NCI-H128 (cell line): ENCODE results near the gene UNC119.
"Not testable (repeated sequence)": the region's sequence is repeated elsewhere in the genome, so short reads cannot be mapped to it uniquely, and the experiment has no call there.

Experiments
- DNase-seq: peaks from one replicate; lab custom pipeline; 2025; ENCODE audit not compliant: unreplicated experiment; lab: John Stamatoyannopoulos, UW

UNC119 gene

GRCh38 chr17:28523876-28524275, 28.5 kb downstream of the UNC119 start:
- DNase-seq, result no peak

- DNase-seq, result no peak
Measured at GRCh38 chr17:28523186-28523585, 29.2 kb downstream of the UNC119 start.

GRCh38 chr17:28522281-28522680, 30.1 kb downstream of the UNC119 start:
- not testable (repeated sequence) for DNase-seq

- DNase-seq, result no peak
Measured at GRCh38 chr17:28521311-28522085, 30.9 kb downstream of the UNC119 start.

GRCh38 chr17:28520687-28521086, 31.7 kb downstream of the UNC119 start:
- no peak for DNase-seq

- no peak for DNase-seq
Measured at GRCh38 chr17:28519236-28519635, 33.2 kb downstream of the UNC119 start.

GRCh38 chr17:28518578-28518977, 33.8 kb downstream of the UNC119 start:
- DNase-seq, result no peak

- DNase-seq, result no peak
Measured at GRCh38 chr17:28518132-28518531, 34.3 kb downstream of the UNC119 start.

GRCh38 chr17:28515518-28515917, 36.9 kb downstream of the UNC119 start:
- no peak for DNase-seq

GRCh38 chr17:28514561-28515002, 37.8 kb downstream of the UNC119 start:
- DNase-seq, result no peak

GRCh38 chr17:28513476-28513875, 38.9 kb downstream of the UNC119 start:
- DNase-seq, result no peak

GRCh38 chr17:28511858-28512461, 40.5 kb downstream of the UNC119 start:
- DNase-seq, result no peak

- no peak for DNase-seq
Measured at GRCh38 chr17:28509789-28510188, 42.6 kb downstream of the UNC119 start.

GRCh38 chr17:28508211-28508724, 44.2 kb downstream of the UNC119 start:
- no peak for DNase-seq

- DNase-seq, result no peak
Measured at GRCh38 chr17:28507567-28508203, 44.7 kb downstream of the UNC119 start.

GRCh38 chr17:28506763-28507487, 45.5 kb downstream of the UNC119 start:
- no peak for DNase-seq

GRCh38 chr17:28505986-28506665, 46.3 kb downstream of the UNC119 start, which contains the start of gene FOXN1:
FOXN1 (plus strand) TSS chr17:28506348; CDS start chr17:28523970, 17,622 bp downstream.
- no peak for DNase-seq

- DNase-seq, result no peak
Measured at GRCh38 chr17:28503420-28503819, 49.0 kb downstream of the UNC119 start.

GRCh38 chr17:28501421-28502284, 50.8 kb downstream of the UNC119 start:
- DNase-seq, result no peak
